Loucy (cell line): ENCODE measurements around the gene PLEKHH1.

ENCODE experiments used
- H2AFZ ChIP-seq: fragments of 200-600 bp; sonication (generic); 2 replicates; pipeline ENCODE4 v1.6.0; 2016; ENCODE audit warnings: antibody characterized with exemption, mild to moderate bottlenecking, low read length, moderate library complexity
- H3F3A ChIP-seq: fragments of 200-600 bp; 2 replicates; pipeline ENCODE4 v1.6.0; 2016; ENCODE audit warnings: antibody characterized with exemption, low read depth, mild to moderate bottlenecking
- H3K27me3 ChIP-seq: fragments of 200-600 bp; sonication (generic); 2 replicates; pipeline ENCODE4 v1.6.1; 2014; ENCODE audit warnings: low read length, mild to moderate bottlenecking; ENCODE audit not compliant: insufficient read depth, poor library complexity, severe bottlenecking
- H3K36me3 ChIP-seq: fragments of 200-600 bp; sonication (generic); 2 replicates; pipeline ENCODE4 v1.6.1; 2016; ENCODE audit warnings: low read length; ENCODE audit not compliant: insufficient read depth
- H3K4me1 ChIP-seq: fragments of 200-600 bp; sonication (generic); 2 replicates; pipeline ENCODE4 v1.5.1; 2014; ENCODE audit warnings: low read length, mild to moderate bottlenecking; ENCODE audit not compliant: insufficient read depth, poor library complexity, severe bottlenecking
- H3K4me2 ChIP-seq: fragments of 200-600 bp; sonication (generic); 2 replicates; pipeline ENCODE4 v1.6.0; 2014; ENCODE audit warnings: antibody characterized with exemption, low read length, low read depth, mild to moderate bottlenecking; ENCODE audit not compliant: poor library complexity, severe bottlenecking
- H3K4me3 ChIP-seq: fragments of 200-600 bp; sonication (generic); 2 replicates; pipeline ENCODE4 v1.5.1; 2014; ENCODE audit warnings: low read length, mild to moderate bottlenecking, mixed read lengths; ENCODE audit not compliant: poor library complexity, severe bottlenecking
- H3K79me2 ChIP-seq: fragments of 200-600 bp; sonication (generic); 2 replicates; pipeline ENCODE4 v1.6.1; 2014; ENCODE audit warnings: low read length; ENCODE audit not compliant: insufficient read depth
- H3K9ac ChIP-seq: fragments of 200-600 bp; sonication (generic); 2 replicates; pipeline ENCODE4 v1.6.0; 2014; ENCODE audit warnings: mild to moderate bottlenecking, low read depth, low read length, moderate library complexity; ENCODE audit not compliant: poor library complexity, severe bottlenecking
- H3K9me2 ChIP-seq: fragments of 200-600 bp; sonication (generic); replicated peaks from 2 replicates; pipeline ENCODE4 v1.6.1; 2016; ENCODE audit warnings: low read depth, low read length, mixed read lengths
- H3K9me3 ChIP-seq: fragments of 200-600 bp; sonication (generic); 2 replicates; pipeline ENCODE4 v1.6.1; 2014; ENCODE audit warnings: mild to moderate bottlenecking, antibody characterized with exemption, low read length, low read depth; ENCODE audit not compliant: insufficient read depth
- H4K20me1 ChIP-seq: fragments of 200-600 bp; sonication (generic); 2 replicates; pipeline ENCODE4 v1.6.0; 2014; ENCODE audit warnings: antibody characterized with exemption, low read length, mild to moderate bottlenecking; ENCODE audit not compliant: insufficient read depth, poor library complexity, severe bottlenecking
- CTCF ChIP-seq: fragments of 200-600 bp; sonication (generic); conservative IDR thresholded peaks from 2 replicates; pipeline ENCODE4 v1.5.1; 2014; ENCODE audit warnings: mild to moderate bottlenecking, antibody characterized with exemption, low read length
- EZH2phosphoT487 ChIP-seq: fragments of 200-600 bp; IDR thresholded peaks from 2 replicates; pipeline ENCODE4 v1.6.1; 2018; ENCODE audit warnings: antibody characterized with exemption, mild to moderate bottlenecking, moderate library complexity, borderline replicate concordance

The PLEKHH1 gene

GRCh38 chr14:67562776-67563150 lies 29.7 kb downstream of the PLEKHH1 start:
- Histone ChIP-seq H3K4me2 (no peak overlapping the region), H3K9me2 (no peaks in the 10 kb centered on the region), H4K20me1 (no peaks in the 10 kb centered on the region), H3F3A (no peaks in the 10 kb centered on the region), H3K79me2 (no peaks in the 10 kb centered on the region), H3K4me3 (no peak overlapping the region), H3K36me3 (no peaks in the 10 kb centered on the region), H3K4me1 (no peaks in the 10 kb centered on the region), H2AFZ (no peak overlapping the region), H3K9ac (no peak overlapping the region), H3K9me3 (no peaks in the 10 kb centered on the region), H3K27me3 (no peaks in the 10 kb centered on the region)
- no peak for TF ChIP-seq EZH2phosphoT487
- no peak for TF ChIP-seq CTCF

GRCh38 chr14:67564236-67564635 lies 31.1 kb downstream of the PLEKHH1 start:
- TF ChIP-seq CTCF: no peak
- TF ChIP-seq EZH2phosphoT487: no peak

GRCh38 chr14:67566908-67567307 lies 33.8 kb downstream of the PLEKHH1 start:
- no peaks in the 10 kb centered on the region for H3K27me3 ChIP-seq
- no peaks in the 10 kb centered on the region for H3F3A ChIP-seq
- no peaks in the 10 kb centered on the region for H3K79me2 ChIP-seq
- no peak overlapping the region for H3K9ac ChIP-seq
- no peak overlapping the region for H3K4me2 ChIP-seq
- H3K4me1 ChIP-seq: no peaks in the 10 kb centered on the region
- no peaks in the 10 kb centered on the region for H3K36me3 ChIP-seq
- no peaks in the 10 kb centered on the region for H4K20me1 ChIP-seq
- H3K9me2 ChIP-seq: no peaks in the 10 kb centered on the region
- TF ChIP-seq CTCF (no peak), EZH2phosphoT487 (no peak)
- no peak overlapping the region for H2AFZ ChIP-seq
- no peak overlapping the region for H3K4me3 ChIP-seq
- no peaks in the 10 kb centered on the region for H3K9me3 ChIP-seq

More at GRCh38 chr14:67564236-67564635, 31.1 kb downstream of the PLEKHH1 start:
- Histone ChIP-seq H3F3A (no peaks in the 10 kb centered on the region), H3K4me3 (no peak overlapping the region), H3K27me3 (no peaks in the 10 kb centered on the region), H3K4me1 (no peaks in the 10 kb centered on the region), H2AFZ (no peak overlapping the region), H3K36me3 (no peaks in the 10 kb centered on the region), H3K4me2 (no peak overlapping the region), H3K9ac (no peak overlapping the region), H3K9me2 (no peaks in the 10 kb centered on the region), H3K79me2 (no peaks in the 10 kb centered on the region), H4K20me1 (no peaks in the 10 kb centered on the region), H3K9me3 (no peaks in the 10 kb centered on the region)
